Activated gamma-delta T cell (primary cell): ENCODE data around the gene DIP2B.
"Not testable (repeated sequence)": the region's sequence is repeated elsewhere in the genome, so short reads cannot be mapped to it uniquely, and the experiment has no call there.

Source experiments
- DNase-seq: peaks from one replicate; lab custom pipeline; 2025; lab: John Stamatoyannopoulos, UW

DIP2B gene

DNA sequence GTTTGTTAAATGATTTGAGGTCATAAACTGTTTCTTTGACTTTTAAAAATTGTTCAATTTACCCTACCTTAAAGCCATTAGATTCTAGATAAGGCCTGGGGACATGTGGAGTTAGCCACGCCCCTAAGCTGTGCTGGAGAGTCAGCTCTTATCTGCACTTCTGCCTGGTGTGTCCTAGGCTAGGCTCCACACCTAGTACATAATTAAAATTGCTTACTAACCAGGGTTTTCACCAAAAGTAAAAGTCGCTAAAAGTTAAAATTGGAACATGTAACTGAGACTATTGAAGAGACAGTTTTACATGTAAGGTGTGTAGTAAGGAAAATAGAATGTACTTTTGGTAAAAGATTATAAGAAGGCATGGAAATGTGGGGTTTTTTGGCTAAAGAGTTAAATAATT lies 264.0 kb downstream of the DIP2B start:
- DNase-seq: not testable (repeated sequence)

- DNase-seq: no peak
Measured at GRCh38 chr12:50771409-50771808, 266.6 kb downstream of the DIP2B start.

DNA sequence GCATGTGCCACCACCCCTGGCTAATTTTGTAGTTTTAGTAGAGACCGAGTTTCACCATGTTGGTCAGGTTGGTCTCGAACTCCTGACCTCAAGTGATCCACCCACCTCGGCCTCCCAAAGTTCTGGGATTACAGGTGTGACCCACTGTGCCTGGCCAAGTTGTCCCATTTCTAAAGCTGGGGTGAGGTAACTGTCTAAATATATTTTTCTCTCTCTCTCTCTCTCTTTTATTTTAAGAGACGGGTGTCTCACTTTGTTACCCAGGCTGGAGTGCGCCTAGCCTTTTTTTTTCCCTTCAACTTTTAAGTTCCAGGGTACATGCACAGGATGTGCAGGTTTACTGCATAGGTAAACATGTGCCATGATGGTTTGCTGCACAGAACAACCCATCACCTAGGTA lies 267.7 kb downstream of the DIP2B start:
- no peak for DNase-seq

GRCh38 chr12:50772877-50773276 lies 268.1 kb downstream of the DIP2B start:
- DNase-seq: no peak

DNA sequence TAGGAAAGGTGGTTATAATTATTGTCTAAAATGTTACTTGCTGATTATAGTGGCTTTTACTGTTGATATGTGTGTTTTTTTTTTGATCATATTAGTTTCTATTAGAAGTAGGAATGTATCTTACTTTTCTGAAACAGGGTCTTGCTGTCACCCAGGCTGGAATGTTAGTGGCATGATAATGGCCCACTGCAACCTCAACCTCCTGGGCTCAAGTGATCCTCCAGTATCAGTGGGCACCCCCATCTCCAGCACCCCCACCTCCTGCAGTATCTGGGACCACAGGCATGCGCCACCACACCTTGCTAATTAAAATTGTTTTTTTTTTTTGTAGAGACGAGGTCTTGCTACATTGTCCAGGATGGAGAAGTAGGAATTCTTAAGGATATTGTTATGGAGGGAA lies 270.5 kb downstream of the DIP2B start:
- no peak for DNase-seq

DNA sequence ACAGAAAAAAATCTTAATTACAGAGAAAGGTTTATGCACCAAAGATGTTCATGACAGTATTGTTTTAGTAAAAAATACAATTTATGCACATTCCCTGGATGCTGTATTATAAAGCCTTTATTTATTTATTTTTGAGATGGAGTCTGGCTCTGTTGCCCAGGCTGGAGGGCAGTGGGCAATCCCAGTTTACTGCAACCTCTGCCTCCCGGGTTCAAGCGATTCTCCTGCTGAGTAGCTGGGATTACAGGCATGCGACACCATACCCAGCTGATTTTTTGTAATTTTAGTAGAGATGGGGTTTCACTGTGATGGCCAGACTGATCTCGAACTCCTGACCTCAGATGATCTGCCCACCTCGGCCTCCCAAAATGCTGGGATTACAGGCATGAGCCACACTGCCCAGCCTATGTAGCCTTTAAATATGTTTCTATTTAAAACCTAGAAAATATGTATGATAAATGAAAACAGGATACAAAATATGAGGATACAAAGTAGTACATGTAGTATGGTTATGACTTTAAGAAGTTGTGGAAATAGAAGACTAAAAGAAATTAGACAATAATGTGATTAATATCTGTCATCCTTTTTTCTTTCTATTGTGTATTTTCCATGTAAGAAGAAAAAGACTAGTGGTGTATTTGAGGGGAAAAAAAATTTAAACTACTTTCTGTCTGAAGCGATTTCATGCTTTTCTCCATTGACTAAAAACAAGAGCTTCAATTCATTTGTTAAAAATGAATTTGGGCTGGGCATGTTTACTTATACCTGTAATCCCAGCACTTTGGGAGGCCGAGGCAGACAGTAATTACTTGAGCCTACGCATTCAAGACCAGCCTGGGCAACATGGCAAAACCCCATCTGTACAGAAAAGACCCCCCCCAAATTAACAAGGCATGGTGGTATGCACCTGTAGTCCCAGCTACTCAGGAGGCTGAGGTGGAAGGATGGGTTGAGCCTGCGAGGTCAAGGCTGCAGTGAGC lies 272.3 kb downstream of the DIP2B start:
- DNase-seq: no peak

- DNase-seq: no peak
Measured at GRCh38 chr12:50778663-50779590, 274.1 kb downstream of the DIP2B start.

GRCh38 chr12:50780013-50780412 lies 275.2 kb downstream of the DIP2B start:
- DNase-seq: no peak

- DNase-seq: no peak
Measured at GRCh38 chr12:50784501-50784900, 279.7 kb downstream of the DIP2B start.

- no peak for DNase-seq
Measured at GRCh38 chr12:50785406-50786001, 280.7 kb downstream of the DIP2B start.

DNA sequence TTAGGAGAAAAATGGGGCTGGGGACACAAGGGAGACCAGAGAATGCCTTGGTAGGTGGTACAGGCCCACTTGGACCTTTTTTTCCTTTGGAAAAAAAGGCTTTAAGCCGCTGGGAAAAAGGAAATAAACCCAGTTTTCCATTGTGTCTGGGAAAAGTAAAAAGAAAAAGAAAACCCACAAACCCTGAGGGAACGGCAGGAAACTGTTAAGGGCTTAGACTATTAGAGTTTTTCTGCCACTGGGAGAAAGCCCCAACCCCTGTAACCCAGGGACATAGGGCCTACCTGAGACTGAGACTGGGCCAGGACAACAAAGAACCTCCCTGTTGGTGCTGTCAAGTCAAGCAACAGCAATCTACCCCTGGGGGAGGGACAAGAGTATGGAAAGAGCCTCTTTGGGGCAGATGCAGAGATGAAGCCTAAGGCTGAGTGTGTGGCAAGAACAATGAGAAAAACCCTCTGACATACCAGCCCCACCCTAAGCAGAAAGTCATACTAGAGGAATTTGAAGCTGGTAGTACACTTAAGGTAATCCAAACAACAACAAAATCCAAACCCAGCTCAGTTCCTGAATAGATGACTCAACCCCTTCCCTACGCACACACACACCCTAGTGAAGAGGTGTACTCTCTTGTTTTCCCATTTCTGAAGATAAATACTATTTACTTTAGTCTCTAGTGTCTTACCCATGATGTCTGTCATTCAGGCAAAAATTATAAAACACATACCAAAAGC lies 281.9 kb downstream of the DIP2B start:
- no peak for DNase-seq

GRCh38 chr12:50787618-50788017 lies 282.8 kb downstream of the DIP2B start:
- DNase-seq: no peak

DNA sequence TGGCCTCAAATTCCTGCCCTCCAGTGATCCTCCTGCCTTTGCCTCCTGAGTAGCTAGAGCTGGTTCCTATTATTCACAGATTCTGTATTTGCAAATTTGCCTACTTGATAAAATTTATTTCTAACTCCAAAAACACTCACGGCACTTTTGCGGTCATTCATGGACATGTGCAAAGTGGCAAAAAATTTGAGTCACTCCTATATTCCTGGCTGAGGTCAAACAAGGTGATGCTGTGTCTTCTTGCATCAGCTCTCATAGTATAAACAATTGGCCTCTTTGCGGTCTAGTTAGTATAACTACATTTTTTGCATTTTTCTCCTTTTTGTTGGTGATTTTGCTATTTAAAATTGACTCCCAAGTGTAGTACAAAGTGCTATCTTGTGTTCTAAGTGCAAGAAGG lies 283.8 kb downstream of the DIP2B start:
- DNase-seq: no peak

GRCh38 chr12:50790081-50790480 lies 285.3 kb downstream of the DIP2B start:
- DNase-seq: no peak
